ENCODE data around the gene AGO3. TPM values are rescaled to one million over a fixed set of nuclear protein-coding genes. Genes with fewer than 3 reads are reported as not detected.

The AGO3 gene
- total and polyA plus RNA-seq, 2 of the 13 experiments (the other 11 are each of a cell fraction or from before 2014, with no cell fraction given), result 21.2 to 27.1 TPM

GRCh38 chr1:35968396-35968795 lies 37.5 kb downstream of the AGO3 start:
- DNase-seq (ENCODE audit: low spot score), result no peak
- no peak for ATAC-seq
- Histone ChIP-seq H3K4me2 (ENCODE audit: low read depth, low read length) (no peak overlapping the region), H2AFZ (ENCODE audit: low read length) (no peak overlapping the region), H3K4me1 (ENCODE audit: insufficient read depth, low read length) (no peaks in the 10 kb centered on the region), H3K27me3 (ENCODE audit: control insufficient read depth in 1 of 2, insufficient read depth in 2 of 2, low read length in 2 of 2) (no peaks in the 10 kb centered on the region), H3K9me3 (ENCODE audit: low read length) (no peaks in the 10 kb centered on the region), H3K4me3 (replicated peaks in 1 of 3; ENCODE audit: insufficient read depth in 1 of 3, low read depth in 2 of 3, low read length in 3 of 3) (no peak overlapping the region), H3K27ac (ENCODE audit: extremely low read length, insufficient read depth, low read length) (no peak overlapping the region), H3K79me2 (ENCODE audit: insufficient read depth, low read length) (no peaks in the 10 kb centered on the region), H3K36me3 (replicated peaks in 1 of 2; ENCODE audit: control insufficient read depth in 1 of 2, insufficient read depth in 2 of 2, low read length in 2 of 2) (peaks cover 2 to 22% of the 10 kb centered on the region in 2 experiments; a peak in 4 of 5 replicates), H3K9ac (ENCODE audit: insufficient read depth, low read depth, low read length) (no peak overlapping the region), H4K20me1 (ENCODE audit: insufficient read depth, low read length) (no peaks in the 10 kb centered on the region; the same call in 1 of the 2 replicates)
- CTCF ChIA-PET (ENCODE audit: low intra/inter-chr PET ratio, low total read pairs), result no interaction called here
- WGBS (ENCODE audit: low lambda C conversion rate), result 100% methylated on average over 1 of the region's 1 CpG
- TF ChIP-seq, protein P1, sequence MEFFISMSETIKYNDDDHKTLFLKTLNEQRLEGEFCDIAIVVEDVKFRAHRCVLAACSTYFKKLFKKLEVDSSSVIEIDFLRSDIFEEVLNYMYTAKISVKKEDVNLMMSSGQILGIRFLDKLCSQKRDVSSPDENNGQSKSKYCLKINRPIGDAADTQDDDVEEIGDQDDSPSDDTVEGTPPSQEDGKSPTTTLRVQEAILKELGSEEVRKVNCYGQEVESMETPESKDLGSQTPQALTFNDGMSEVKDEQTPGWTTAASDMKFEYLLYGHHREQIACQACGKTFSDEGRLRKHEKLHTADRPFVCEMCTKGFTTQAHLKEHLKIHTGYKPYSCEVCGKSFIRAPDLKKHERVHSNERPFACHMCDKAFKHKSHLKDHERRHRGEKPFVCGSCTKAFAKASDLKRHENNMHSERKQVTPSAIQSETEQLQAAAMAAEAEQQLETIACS (CRISPR knock-in tag; IDR thresholded peaks at IDR 0.05), result no peak
- TF ChIP-seq PHF20 (CRISPR knock-in tag; IDR thresholded peaks at IDR 0.05) (no peak), MXD3 (CRISPR knock-in tag; IDR thresholded peaks at IDR 0.05) (no peak), HNRNPUL1 (IDR thresholded peaks at IDR 0.05; ENCODE audit: low read depth, low read length) (no peak), ZNF607 (CRISPR knock-in tag; IDR thresholded peaks at IDR 0.05; ENCODE audit: borderline replicate concordance) (no peak), TFAP4 (IDR thresholded peaks at IDR 0.05; ENCODE audit: borderline replicate concordance, low read depth) (no peak), ZBTB26 (CRISPR knock-in tag; IDR thresholded peaks at IDR 0.05; ENCODE audit: borderline replicate concordance) (no peak), PLRG1 (conservative IDR thresholded peaks at IDR 0.05) (no peak), MED13 (CRISPR knock-in tag; IDR thresholded peaks at IDR 0.05) (no peak), ZNF136 (CRISPR knock-in tag; IDR thresholded peaks at IDR 0.05; ENCODE audit: low read depth) (no peak), HNRNPK (IDR thresholded peaks at IDR 0.05; ENCODE audit: low read depth, low read length, poor library complexity, severe bottlenecking) (no peak), ZNF598 (CRISPR knock-in tag; IDR thresholded peaks at IDR 0.05; ENCODE audit: borderline replicate concordance) (no peak), CENPT (CRISPR knock-in tag; IDR thresholded peaks at IDR 0.05; ENCODE audit: low read depth) (no peak)
- intact Hi-C loops (cut with micrococcal nuclease; ENCODE audit: unreplicated experiment), result no loop called here
- no TSS peak for BruUV-seq (replicated peaks)
- in situ Hi-C loops (cut with HindIII; ENCODE audit: extremely low pct_ligation_motif_present, low pct_unique_long_range_greater_than_20kb), result no loop called here
- no peak for FAIRE-seq
- POLR2A ChIA-PET, result no interaction called here
